Esophagus muscularis mucosa (tissue), 4 donors: ENCODE measurements around the gene C17orf114.

Experiments used
- DNase-seq: peaks from one replicate; pipeline ENCODE4 v3.0.0-alpha.2; 2017; ENCODE audit errors: extremely low spot score
- H3K27ac ChIP-seq, 4 donors: fragments of 200-600 bp; sonication (generic); replicated peaks in 1 of 4; 1 replicate in 3 of 4; 2 replicates in 1 of 4; pipeline ENCODE4 v1.5.1; 2016 to 2019; ENCODE audit warnings: mild to moderate bottlenecking in 1 of 4
- H3K27me3 ChIP-seq, 4 donors: fragments of 200-600 bp; sonication (generic); one replicate each; pipeline versions ENCODE4 v1.5.1 to v1.6.0; 2016 to 2019
- H3K36me3 ChIP-seq, 4 donors: fragments of 200-600 bp; sonication (generic); one replicate each; pipeline ENCODE4 v1.5.1; 2016 to 2019
- H3K4me1 ChIP-seq, 4 donors: fragments of 200-600 bp; sonication (generic); one replicate each; pipeline ENCODE4 v1.5.1; 2016 to 2019
- H3K4me3 ChIP-seq, 4 donors: fragments of 200-600 bp; sonication (generic); 1 replicate in 2 of 4; 2 replicates in 2 of 4; pipeline ENCODE4 v1.5.1; 2016 to 2019; ENCODE audit warnings: mild to moderate bottlenecking in 4 of 4, moderate library complexity in 1 of 4
- H3K9me3 ChIP-seq, 4 donors: fragments of 200-600 bp; sonication (generic); 1 replicate in 3 of 4; 2 replicates in 1 of 4; pipeline ENCODE4 v1.5.1; 2016 to 2019
- CTCF ChIP-seq, 3 experiments: fragments of 200-600 bp in 2 of 3; fragments of 450-650 bp in 1 of 3; sonication (generic) in 2 of 3; IDR thresholded peaks; one replicate each; pipeline ENCODE4 v1.5.1; 2017 to 2019; ENCODE audit warnings: antibody characterized with exemption in 3 of 3, mild to moderate bottlenecking in 2 of 3, moderate library complexity in 1 of 3
- EP300 ChIP-seq: sonication (generic); formaldehyde crosslinking; IDR thresholded peaks from one replicate; pipeline ENCODE4 v1.6.1; 2017; ENCODE audit warnings: antibody characterized with exemption
- POLR2A ChIP-seq: fragments of 450-650 bp; IDR thresholded peaks from one replicate; pipeline ENCODE4 v1.6.1; 2017; ENCODE audit warnings: antibody characterized with exemption, moderate library complexity, mild to moderate bottlenecking, low read depth
- POLR2AphosphoS5 ChIP-seq, 2 donors: sonication (generic); formaldehyde crosslinking; IDR thresholded peaks; one replicate each; pipeline ENCODE4 v1.6.1; 2017; ENCODE audit warnings: antibody characterized with exemption in 2 of 2
- WGBS: methylation state at CpG from one replicate; pipeline ENCODE4 v1.1.5; 2018; 5-methylcytosine and 5-hydroxymethylcytosine counted together
- intact Hi-C: fragments of 100-400 bp; cut with DNase I; formaldehyde crosslinking; loops from one replicate; pipeline ENCODE4 v1.15.1; 2023

Gene C17orf114

GRCh38 chr17:4780325-4780955, 21.7 kb downstream of the C17orf114 start:
- H3K4me3 ChIP-seq: no peak overlapping the region
- 90% methylated on average over 11 of the region's 11 CpGs for WGBS
- no peak for DNase-seq
- peaks cover 6 to 8% (median 7%) of the 10 kb centered on the region in 4 donors for H3K4me1 ChIP-seq
- no peak overlapping the region for H3K27ac ChIP-seq
- H3K36me3 ChIP-seq: no peaks in the 10 kb centered on the region
- H3K9me3 ChIP-seq: no peaks in the 10 kb centered on the region
- TF ChIP-seq POLR2AphosphoS5 (IDR thresholded peaks at IDR 0.05) (no peak), EP300 (no peak), CTCF (IDR thresholded peaks at IDR 0.05) (no peak), POLR2A (no peak)
- peaks cover 0 to 76% (median 14%) of the 10 kb centered on the region in 4 donors for H3K27me3 ChIP-seq
- intact Hi-C loops: no loop called here

GRCh38 chr17:4777969-4778760, 24.0 kb downstream of the C17orf114 start:
- no peak overlapping the region for H3K27ac ChIP-seq
- DNase-seq: no peak
- H3K36me3 ChIP-seq: no peaks in the 10 kb centered on the region
- intact Hi-C loops: no loop called here
- TF ChIP-seq POLR2AphosphoS5 (IDR thresholded peaks at IDR 0.05) (no peak), CTCF (IDR thresholded peaks at IDR 0.05) (no peak), POLR2A (no peak), EP300 (no peak)
- no peaks in the 10 kb centered on the region for H3K9me3 ChIP-seq
- H3K4me1 ChIP-seq: no peaks in the 10 kb centered on the region
- peaks cover 0 to 66% (median 12%) of the 10 kb centered on the region in 4 donors for H3K27me3 ChIP-seq
- H3K4me3 ChIP-seq: no peak overlapping the region
- WGBS: 40% methylated on average over 5 of the region's 9 CpGs

- Histone ChIP-seq H3K27me3 (peaks cover 0 to 31% (median 0%) of the 10 kb centered on the region in 4 donors), H3K27ac (no peak overlapping the region), H3K4me1 (no peaks in the 10 kb centered on the region), H3K9me3 (no peaks in the 10 kb centered on the region), H3K4me3 (no peak overlapping the region), H3K36me3 (no peaks in the 10 kb centered on the region)
- DNase-seq: no peak
- intact Hi-C loops: no loop called here
- TF ChIP-seq EP300: no peak
- no peak for TF ChIP-seq POLR2A
- no peak for TF ChIP-seq CTCF (IDR thresholded peaks at IDR 0.05)
- TF ChIP-seq POLR2AphosphoS5 (IDR thresholded peaks at IDR 0.05): no peak
- 82% methylated on average over 8 of the region's 10 CpGs for WGBS
Measured at GRCh38 chr17:4772235-4772613, 29.9 kb downstream of the C17orf114 start.

- Histone ChIP-seq H3K4me3 (no peak within 1 kb of the TSS), H3K36me3 (no peaks in the 10 kb centered on the region), H3K27ac (no peak within 1 kb of the TSS), H3K4me1 (no peaks in the 10 kb centered on the region), H3K27me3 (peaks cover 0 to 31% (median 0%) of the 10 kb centered on the region in 4 donors), H3K9me3 (no peaks in the 10 kb centered on the region)
- no peak for TF ChIP-seq EP300
- no peak for TF ChIP-seq POLR2AphosphoS5 (IDR thresholded peaks at IDR 0.05)
- TF ChIP-seq CTCF (IDR thresholded peaks at IDR 0.05): no peak
- TF ChIP-seq POLR2A: no peak
- DNase-seq: no peak
- intact Hi-C loops: no loop called here
- WGBS: 67% methylated on average over 13 of the region's 13 CpGs
Measured at GRCh38 chr17:4771519-4772234, 30.5 kb downstream of the C17orf114 start, which contains the start of gene TM4SF5. TSS of gene TM4SF5 (plus strand) at chr17:4771886. CDS start at chr17:4771923, 37 bp downstream.
